ENCODE results near the gene ARSJ.

The ARSJ gene

GRCh38 chr4:113979905-113980615, 613 bp upstream of the ARSJ start:
- Histone ChIP-seq H3K9me2 (replicated peaks; ENCODE audit: insufficient read depth, low read length) (no peaks in the 10 kb centered on the region), H4K20me1 (ENCODE audit: low read depth, low read length) (no peaks in the 10 kb centered on the region), H3K27ac (ENCODE audit: low read depth, low read length) (no peak overlapping the region), H3K79me2 (ENCODE audit: insufficient read depth, low read length) (no peaks in the 10 kb centered on the region), H3F3A (ENCODE audit: insufficient read depth) (no peaks in the 10 kb centered on the region), H3K27me3 (ENCODE audit: low read length) (no peaks in the 10 kb centered on the region), H3K9me3 (ENCODE audit: insufficient read depth, low read length) (no peaks in the 10 kb centered on the region), H3K36me3 (ENCODE audit: low read length) (no peaks in the 10 kb centered on the region), H3K4me2 (ENCODE audit: low read depth, low read length, poor library complexity, severe bottlenecking) (no peak overlapping the region), H2AFZ (ENCODE audit: low read depth, low read length, severe bottlenecking) (no peak overlapping the region), H3K4me3 (ENCODE audit: insufficient read depth, low read length, poor library complexity, severe bottlenecking) (no peak overlapping the region), H3K9ac (ENCODE audit: low read length) (no peak overlapping the region)
- TF ChIP-seq CTCF (IDR thresholded peaks at IDR 0.05; ENCODE audit: insufficient read depth, low read length, poor library complexity, severe bottlenecking): no peak
- no peak for TF ChIP-seq EZH2phosphoT487 (conservative IDR thresholded peaks at IDR 0.05; ENCODE audit: low read length)

GRCh38 chr4:113978561-113979147, 793 bp downstream of the ARSJ start:
- Histone ChIP-seq H3F3A (ENCODE audit: insufficient read depth) (no peaks in the 10 kb centered on the region), H3K9me3 (ENCODE audit: insufficient read depth, low read length) (no peaks in the 10 kb centered on the region), H4K20me1 (ENCODE audit: low read depth, low read length) (no peaks in the 10 kb centered on the region), H3K27me3 (ENCODE audit: low read length) (no peaks in the 10 kb centered on the region), H3K4me3 (ENCODE audit: insufficient read depth, low read length, poor library complexity, severe bottlenecking) (no peak overlapping the region), H3K9ac (ENCODE audit: low read length) (no peak overlapping the region), H3K27ac (ENCODE audit: low read depth, low read length) (no peak overlapping the region), H3K36me3 (ENCODE audit: low read length) (no peaks in the 10 kb centered on the region), H3K9me2 (replicated peaks; ENCODE audit: insufficient read depth, low read length) (no peaks in the 10 kb centered on the region), H2AFZ (ENCODE audit: low read depth, low read length, severe bottlenecking) (no peak overlapping the region), H3K79me2 (ENCODE audit: insufficient read depth, low read length) (no peaks in the 10 kb centered on the region), H3K4me2 (ENCODE audit: low read depth, low read length, poor library complexity, severe bottlenecking) (no peak overlapping the region)
- no peak for TF ChIP-seq CTCF (IDR thresholded peaks at IDR 0.05; ENCODE audit: insufficient read depth, low read length, poor library complexity, severe bottlenecking)
- no peak for TF ChIP-seq EZH2phosphoT487 (conservative IDR thresholded peaks at IDR 0.05; ENCODE audit: low read length)

GRCh38 chr4:113978105-113978504, 1.3 kb downstream of the ARSJ start:
- TF ChIP-seq CTCF (IDR thresholded peaks at IDR 0.05; ENCODE audit: insufficient read depth, low read length, poor library complexity, severe bottlenecking) (no peak), EZH2phosphoT487 (conservative IDR thresholded peaks at IDR 0.05; ENCODE audit: low read length) (no peak)
- H4K20me1 ChIP-seq (ENCODE audit: low read depth, low read length): no peaks in the 10 kb centered on the region
- no peaks in the 10 kb centered on the region for H3K27me3 ChIP-seq (ENCODE audit: low read length)
- H3K27ac ChIP-seq (ENCODE audit: low read depth, low read length): no peak overlapping the region
- H3F3A ChIP-seq (ENCODE audit: insufficient read depth): no peaks in the 10 kb centered on the region
- H3K9me3 ChIP-seq (ENCODE audit: insufficient read depth, low read length): no peaks in the 10 kb centered on the region
- no peaks in the 10 kb centered on the region for H3K9me2 ChIP-seq (replicated peaks; ENCODE audit: insufficient read depth, low read length)
- H3K79me2 ChIP-seq (ENCODE audit: insufficient read depth, low read length): no peaks in the 10 kb centered on the region
- H3K4me3 ChIP-seq (ENCODE audit: insufficient read depth, low read length, poor library complexity, severe bottlenecking): no peak overlapping the region
- no peak overlapping the region for H3K4me2 ChIP-seq (ENCODE audit: low read depth, low read length, poor library complexity, severe bottlenecking)
- H2AFZ ChIP-seq (ENCODE audit: low read depth, low read length, severe bottlenecking): no peak overlapping the region
- H3K36me3 ChIP-seq (ENCODE audit: low read length): no peaks in the 10 kb centered on the region
- no peak overlapping the region for H3K9ac ChIP-seq (ENCODE audit: low read length)
